Calu3 (cell line): ENCODE data around the gene TMEM150A. TPM values are rescaled to one million over a fixed set of nuclear protein-coding genes. Genes with fewer than 3 reads are reported as not detected.

Source experiments
- Bru-seq: library from RNA; stranded (reverse); fragments of 400-500 nt; gene quantifications from one replicate; lab custom pipeline; 2021; lab: Mats Ljungman, UMichigan
- BruChase-seq, 2 experiments: library from RNA; stranded (reverse); fragments of 400-500 nt; gene quantifications; one replicate each; lab custom pipeline; 2021; lab: Mats Ljungman, UMichigan
- BruUV-seq: library from RNA; stranded (reverse); fragments of 400-500 nt; replicated peaks from 2 replicates; lab custom pipeline; 2021; lab: Mats Ljungman, UMichigan
- CTCF ChIA-PET: fragments of 300-600 bp; sonication (Branson Sonifier 250); formaldehyde crosslinking; loops from one replicate; lab custom pipeline; 2022; ENCODE audit warnings: antibody characterized with exemption; lab: Charles Lee
- DNase-seq: peaks from one replicate; pipeline ENCODE4 v3.0.0; 2022
- H3K27ac Mint-ChIP-seq: one replicate; pipeline ENCODE4 v1.8.0; 2022; ENCODE audit warnings: mixed read lengths; ENCODE audit not compliant: unreplicated experiment
- H3K27me3 Mint-ChIP-seq: one replicate; pipeline ENCODE4 v1.8.0; 2022; ENCODE audit warnings: mixed read lengths; ENCODE audit not compliant: unreplicated experiment
- H3K36me3 Mint-ChIP-seq: one replicate; pipeline ENCODE4 v1.8.0; 2022; ENCODE audit warnings: mild to moderate bottlenecking, moderate library complexity, mixed read lengths; ENCODE audit not compliant: insufficient read depth, unreplicated experiment
- H3K4me1 Mint-ChIP-seq: one replicate; pipeline ENCODE4 v1.8.0; 2022; ENCODE audit warnings: mild to moderate bottlenecking, low read depth, mixed read lengths; ENCODE audit not compliant: unreplicated experiment
- H3K4me3 Mint-ChIP-seq: one replicate; pipeline ENCODE4 v1.8.0; 2022; ENCODE audit warnings: mild to moderate bottlenecking, low read depth, moderate library complexity, mixed read lengths; ENCODE audit not compliant: unreplicated experiment
- H3K9me3 Mint-ChIP-seq: one replicate; pipeline ENCODE4 v1.8.0; 2022; ENCODE audit warnings: low read depth, mixed read lengths; ENCODE audit not compliant: unreplicated experiment
- intact Hi-C: fragments of 100-400 bp; cut with micrococcal nuclease; formaldehyde crosslinking; loops from one replicate; pipeline ENCODE4 v1.10.0; 2022; ENCODE audit not compliant: unreplicated experiment
- long read RNA-seq: library from polyadenylated mRNA; stranded (forward); transcript quantifications from one replicate; pipeline ENCODE4 v2.0.0, GENCODE V29; 2022
- total RNA-seq: library from RNA; stranded (reverse); gene quantifications from 2 replicates; pipeline ENCODE4 v1.2.3, GENCODE V29; 2022
- TF ChIP-seq, protein P1 (sequence below): fragments of 200-600 bp; IDR thresholded peaks from one replicate; pipeline ENCODE4 v1.8.0; 2022; ENCODE audit warnings: antibody characterized with exemption; ENCODE audit not compliant: unreplicated experiment

TMEM150A gene, protein sequence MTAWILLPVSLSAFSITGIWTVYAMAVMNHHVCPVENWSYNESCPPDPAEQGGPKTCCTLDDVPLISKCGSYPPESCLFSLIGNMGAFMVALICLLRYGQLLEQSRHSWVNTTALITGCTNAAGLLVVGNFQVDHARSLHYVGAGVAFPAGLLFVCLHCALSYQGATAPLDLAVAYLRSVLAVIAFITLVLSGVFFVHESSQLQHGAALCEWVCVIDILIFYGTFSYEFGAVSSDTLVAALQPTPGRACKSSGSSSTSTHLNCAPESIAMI
- total RNA-seq, result 12.1 and 13.3 TPM in 2 replicates
- Bru-seq, nascent RNA, result percentile 38 among the genes with signal in this experiment
- percentile 45 among the genes with signal in this experiment for BruChase-seq, experiment 1, labeled RNA remaining after a 6-hour chase
- BruChase-seq, experiment 2, labeled RNA remaining after a 2-hour chase, result percentile 41 among the genes with signal in this experiment
- long read RNA-seq, transcript TMEM150A-202 (8 exons, 1,518 nt), result major isoform, 15 of 40 reads
- long read RNA-seq, transcript TMEM150A-201 (7 exons, 1,484 nt), result minor isoform, 6 of 40 reads
- long read RNA-seq, partial matches to known transcripts, result 3 of 40 reads
- long read RNA-seq, other reads (novel, unspliced or antisense), result 12 of 40 reads

DNA sequence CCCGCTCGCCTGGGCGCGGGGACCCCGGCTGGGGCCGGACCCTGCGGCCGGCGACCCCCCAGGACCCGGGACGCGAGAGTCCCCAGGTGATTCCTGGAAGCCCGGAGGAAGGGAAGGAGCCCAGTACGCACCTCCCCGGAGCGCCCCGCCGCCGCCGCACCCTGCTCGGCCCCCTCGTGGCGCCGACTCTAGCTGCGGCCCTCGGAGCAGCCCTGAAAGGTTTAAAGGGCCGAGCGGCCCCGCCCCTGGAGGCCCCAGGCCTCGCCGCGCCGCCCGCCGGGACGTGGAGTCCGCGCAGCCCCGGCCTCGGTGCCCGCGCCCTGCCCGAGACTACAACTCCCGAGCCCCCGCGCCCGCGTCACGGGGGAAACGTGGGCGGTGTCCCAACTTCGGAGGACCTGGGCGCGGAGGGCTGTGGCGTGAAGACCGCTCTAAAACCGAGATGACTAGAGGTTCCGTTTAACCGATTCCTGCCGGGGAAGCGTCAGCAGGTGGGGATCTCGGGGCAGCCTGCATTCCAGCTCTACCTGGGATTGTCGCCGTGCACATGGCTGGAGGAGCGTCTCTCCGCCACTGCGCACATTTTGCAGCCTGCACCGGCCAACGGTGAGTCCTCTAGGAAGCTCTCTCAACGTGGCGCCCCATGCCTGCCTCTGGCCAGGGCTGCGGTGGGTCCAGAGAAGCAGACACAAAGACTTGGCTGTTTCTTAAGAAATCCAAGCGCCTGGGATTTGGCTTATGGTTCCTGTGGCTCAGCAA, at the start of gene TMEM150A:
TSS of gene TMEM150A (minus strand) at position 223 of the 759 bp plus-strand sequence. CDS start 750 bp downstream, outside the sequence.
- peak; percentile 95 for DNase-seq
- no TSS peak for BruUV-seq
- CTCF ChIA-PET, result interaction anchor here (0.5 to 1.0 kb wide), 2 partner anchors 14 to 243 kb away, joined by 7 to 10 read pairs; partner anchors contain the start of gene USP39
- intact Hi-C loops, result no loop called here
- peaks cover 67% of the 10 kb centered on the region for H3K36me3 Mint-ChIP-seq
- peak within 1 kb of the TSS; percentile 92 for H3K4me3 Mint-ChIP-seq
- no peaks in the 10 kb centered on the region for H3K9me3 Mint-ChIP-seq
- TF ChIP-seq, protein P1, sequence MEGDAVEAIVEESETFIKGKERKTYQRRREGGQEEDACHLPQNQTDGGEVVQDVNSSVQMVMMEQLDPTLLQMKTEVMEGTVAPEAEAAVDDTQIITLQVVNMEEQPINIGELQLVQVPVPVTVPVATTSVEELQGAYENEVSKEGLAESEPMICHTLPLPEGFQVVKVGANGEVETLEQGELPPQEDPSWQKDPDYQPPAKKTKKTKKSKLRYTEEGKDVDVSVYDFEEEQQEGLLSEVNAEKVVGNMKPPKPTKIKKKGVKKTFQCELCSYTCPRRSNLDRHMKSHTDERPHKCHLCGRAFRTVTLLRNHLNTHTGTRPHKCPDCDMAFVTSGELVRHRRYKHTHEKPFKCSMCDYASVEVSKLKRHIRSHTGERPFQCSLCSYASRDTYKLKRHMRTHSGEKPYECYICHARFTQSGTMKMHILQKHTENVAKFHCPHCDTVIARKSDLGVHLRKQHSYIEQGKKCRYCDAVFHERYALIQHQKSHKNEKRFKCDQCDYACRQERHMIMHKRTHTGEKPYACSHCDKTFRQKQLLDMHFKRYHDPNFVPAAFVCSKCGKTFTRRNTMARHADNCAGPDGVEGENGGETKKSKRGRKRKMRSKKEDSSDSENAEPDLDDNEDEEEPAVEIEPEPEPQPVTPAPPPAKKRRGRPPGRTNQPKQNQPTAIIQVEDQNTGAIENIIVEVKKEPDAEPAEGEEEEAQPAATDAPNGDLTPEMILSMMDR, result no peak
- H3K27ac Mint-ChIP-seq, result peak within 1 kb of the TSS; percentile 92
- H3K27me3 Mint-ChIP-seq, result no peaks in the 10 kb centered on the region
- H3K4me1 Mint-ChIP-seq, result peaks cover 8% of the 10 kb centered on the region

DNA sequence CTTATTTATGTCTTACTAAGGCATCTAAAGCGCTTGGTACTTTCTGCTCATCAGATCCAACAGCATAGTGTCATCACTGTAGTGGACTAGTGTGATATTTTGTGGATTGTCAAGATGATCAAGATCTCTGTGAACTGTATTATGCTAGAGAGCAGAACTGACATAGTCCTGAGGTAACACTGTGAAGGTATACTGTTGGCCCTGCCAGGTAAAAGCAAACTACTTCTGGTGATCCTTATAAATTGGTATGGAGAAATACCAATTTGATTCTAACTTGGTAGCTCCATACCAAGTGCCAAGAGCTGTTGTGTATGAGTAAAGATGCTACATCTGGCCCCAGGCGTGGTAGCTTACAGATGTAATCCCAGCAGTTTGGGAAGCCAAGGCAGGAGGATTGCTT, 49.6 kb upstream of the TMEM150A start:
- no peaks in the 10 kb centered on the region for H3K27me3 Mint-ChIP-seq
- BruUV-seq, result no TSS peak
- no peak overlapping the region for H3K4me3 Mint-ChIP-seq
- no peak for DNase-seq
- H3K9me3 Mint-ChIP-seq, result no peaks in the 10 kb centered on the region
- H3K4me1 Mint-ChIP-seq, result no peaks in the 10 kb centered on the region
- H3K27ac Mint-ChIP-seq, result no peak overlapping the region
- intact Hi-C loops, result no loop called here
- peaks cover 65% of the 10 kb centered on the region for H3K36me3 Mint-ChIP-seq
- CTCF ChIA-PET, result interaction anchor here (0.6 to 0.7 kb wide), 3 partner anchors 15 to 378 kb away, joined by 3 read pairs; partner anchors contain the start of gene RNF181
- TF ChIP-seq, protein P1, result no peak

DNA sequence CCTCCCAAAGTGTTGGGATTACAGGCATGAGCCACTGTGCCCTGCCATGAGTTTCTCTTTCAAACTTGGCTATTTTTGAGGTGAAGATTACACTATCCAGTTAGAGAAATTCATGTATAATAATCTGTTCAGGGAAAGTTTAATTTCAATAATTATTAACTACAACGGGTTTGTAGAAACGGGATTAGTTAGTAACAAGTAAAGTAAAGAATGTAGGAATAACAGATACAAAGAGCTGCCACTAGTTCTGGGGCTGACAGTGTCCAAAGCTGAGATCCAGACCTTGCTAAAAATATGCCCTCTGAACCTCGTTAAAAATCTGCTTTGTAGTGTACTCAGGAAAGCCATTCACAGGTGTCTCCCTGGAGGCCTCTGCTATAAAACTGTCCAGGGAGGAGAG, 48.6 kb upstream of the TMEM150A start:
- BruUV-seq, result no TSS peak
- DNase-seq, result no peak
- TF ChIP-seq, protein P1, result no peak
- Mint-ChIP-seq H3K4me3 (no peak overlapping the region), H3K4me1 (no peaks in the 10 kb centered on the region), H3K36me3 (peaks cover 67% of the 10 kb centered on the region), H3K27me3 (no peaks in the 10 kb centered on the region), H3K9me3 (no peaks in the 10 kb centered on the region), H3K27ac (no peak overlapping the region)
- CTCF ChIA-PET, result no interaction called here
- intact Hi-C loops, result no loop called here

DNA sequence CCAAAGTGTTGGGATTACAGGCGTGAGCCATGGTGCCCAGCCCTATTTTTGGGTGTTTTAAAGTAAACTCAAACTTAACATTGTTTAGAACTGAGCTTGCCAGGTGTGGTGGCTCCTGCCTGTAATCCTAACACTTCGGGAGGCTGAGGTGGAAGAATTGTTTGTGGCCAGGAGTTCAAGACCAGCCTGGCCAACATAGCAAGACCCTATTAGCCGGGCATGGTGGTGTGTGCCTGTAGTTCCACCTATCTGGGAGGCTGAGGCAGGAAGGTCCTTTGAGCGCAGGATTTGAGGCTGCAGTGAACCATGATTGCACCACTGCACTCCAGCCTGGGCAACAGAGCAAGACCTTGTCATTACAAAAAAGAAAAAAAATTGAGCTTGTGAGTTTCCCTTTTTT, 48.0 kb upstream of the TMEM150A start:
- H3K27ac Mint-ChIP-seq, result no peak overlapping the region
- H3K9me3 Mint-ChIP-seq, result no peaks in the 10 kb centered on the region
- peaks cover 72% of the 10 kb centered on the region for H3K36me3 Mint-ChIP-seq
- no TSS peak for BruUV-seq
- TF ChIP-seq, protein P1, result no peak
- CTCF ChIA-PET, result no interaction called here
- no peak overlapping the region for H3K4me3 Mint-ChIP-seq
- no peak for DNase-seq
- H3K27me3 Mint-ChIP-seq, result no peaks in the 10 kb centered on the region
- intact Hi-C loops, result no loop called here
- no peaks in the 10 kb centered on the region for H3K4me1 Mint-ChIP-seq
